ENCODE results near the gene BUB1. TPM values are rescaled to one million over a fixed set of nuclear protein-coding genes. Genes with fewer than 3 reads are reported as not detected.

BUB1 gene
- polyA plus RNA-seq, 1 donor from 2014 or later, result 2.4 TPM

DNA sequence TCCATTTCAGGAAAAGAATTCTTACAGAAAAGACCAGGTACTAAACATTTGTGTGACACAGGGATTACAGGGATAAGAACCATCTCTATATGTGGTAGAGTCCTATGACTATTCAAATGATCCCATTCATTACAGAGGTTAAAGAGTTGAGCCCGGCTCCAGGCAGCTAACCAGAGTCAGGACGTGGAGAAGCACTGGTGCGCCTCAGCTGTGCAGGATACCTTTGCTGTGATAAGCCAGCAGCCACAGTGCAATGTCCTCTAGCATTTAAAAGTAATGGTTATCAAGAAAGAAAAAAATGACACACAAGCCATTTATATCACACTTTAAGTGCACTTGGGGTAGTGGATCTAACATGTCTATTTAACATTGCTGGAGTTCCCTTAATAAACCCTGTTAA lies 17.3 kb downstream of the BUB1 start:
- H4K20me1 ChIP-seq (ENCODE audit: insufficient read depth), result no peaks in the 10 kb centered on the region
- H3K9me3 ChIP-seq (ENCODE audit: low read length), result no peaks in the 10 kb centered on the region
- H3K36me3 ChIP-seq (ENCODE audit: insufficient read depth, low read length), result no peaks in the 10 kb centered on the region
- no peaks in the 10 kb centered on the region for H3F3A ChIP-seq (ENCODE audit: insufficient read depth, low read length, poor library complexity, severe bottlenecking)
- H3K9me2 ChIP-seq (ENCODE audit: insufficient read depth, low read length), result no peaks in the 10 kb centered on the region
- H3K9ac ChIP-seq (ENCODE audit: low read length), result no peak overlapping the region
- H2AFZ ChIP-seq (ENCODE audit: low read depth, low read length), result no peak overlapping the region
- no peak for TF ChIP-seq POLR2AphosphoS5 (IDR thresholded peaks at IDR 0.05)
- TF ChIP-seq MXI1 (conservative IDR thresholded peaks at IDR 0.05; ENCODE audit: poor library complexity, severe bottlenecking), result no peak
- TF ChIP-seq, protein P1, sequence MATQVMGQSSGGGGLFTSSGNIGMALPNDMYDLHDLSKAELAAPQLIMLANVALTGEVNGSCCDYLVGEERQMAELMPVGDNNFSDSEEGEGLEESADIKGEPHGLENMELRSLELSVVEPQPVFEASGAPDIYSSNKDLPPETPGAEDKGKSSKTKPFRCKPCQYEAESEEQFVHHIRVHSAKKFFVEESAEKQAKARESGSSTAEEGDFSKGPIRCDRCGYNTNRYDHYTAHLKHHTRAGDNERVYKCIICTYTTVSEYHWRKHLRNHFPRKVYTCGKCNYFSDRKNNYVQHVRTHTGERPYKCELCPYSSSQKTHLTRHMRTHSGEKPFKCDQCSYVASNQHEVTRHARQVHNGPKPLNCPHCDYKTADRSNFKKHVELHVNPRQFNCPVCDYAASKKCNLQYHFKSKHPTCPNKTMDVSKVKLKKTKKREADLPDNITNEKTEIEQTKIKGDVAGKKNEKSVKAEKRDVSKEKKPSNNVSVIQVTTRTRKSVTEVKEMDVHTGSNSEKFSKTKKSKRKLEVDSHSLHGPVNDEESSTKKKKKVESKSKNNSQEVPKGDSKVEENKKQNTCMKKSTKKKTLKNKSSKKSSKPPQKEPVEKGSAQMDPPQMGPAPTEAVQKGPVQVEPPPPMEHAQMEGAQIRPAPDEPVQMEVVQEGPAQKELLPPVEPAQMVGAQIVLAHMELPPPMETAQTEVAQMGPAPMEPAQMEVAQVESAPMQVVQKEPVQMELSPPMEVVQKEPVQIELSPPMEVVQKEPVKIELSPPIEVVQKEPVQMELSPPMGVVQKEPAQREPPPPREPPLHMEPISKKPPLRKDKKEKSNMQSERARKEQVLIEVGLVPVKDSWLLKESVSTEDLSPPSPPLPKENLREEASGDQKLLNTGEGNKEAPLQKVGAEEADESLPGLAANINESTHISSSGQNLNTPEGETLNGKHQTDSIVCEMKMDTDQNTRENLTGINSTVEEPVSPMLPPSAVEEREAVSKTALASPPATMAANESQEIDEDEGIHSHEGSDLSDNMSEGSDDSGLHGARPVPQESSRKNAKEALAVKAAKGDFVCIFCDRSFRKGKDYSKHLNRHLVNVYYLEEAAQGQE (IDR thresholded peaks at IDR 0.05; ENCODE audit: borderline replicate concordance), result no peak
- TF ChIP-seq, protein P2, sequence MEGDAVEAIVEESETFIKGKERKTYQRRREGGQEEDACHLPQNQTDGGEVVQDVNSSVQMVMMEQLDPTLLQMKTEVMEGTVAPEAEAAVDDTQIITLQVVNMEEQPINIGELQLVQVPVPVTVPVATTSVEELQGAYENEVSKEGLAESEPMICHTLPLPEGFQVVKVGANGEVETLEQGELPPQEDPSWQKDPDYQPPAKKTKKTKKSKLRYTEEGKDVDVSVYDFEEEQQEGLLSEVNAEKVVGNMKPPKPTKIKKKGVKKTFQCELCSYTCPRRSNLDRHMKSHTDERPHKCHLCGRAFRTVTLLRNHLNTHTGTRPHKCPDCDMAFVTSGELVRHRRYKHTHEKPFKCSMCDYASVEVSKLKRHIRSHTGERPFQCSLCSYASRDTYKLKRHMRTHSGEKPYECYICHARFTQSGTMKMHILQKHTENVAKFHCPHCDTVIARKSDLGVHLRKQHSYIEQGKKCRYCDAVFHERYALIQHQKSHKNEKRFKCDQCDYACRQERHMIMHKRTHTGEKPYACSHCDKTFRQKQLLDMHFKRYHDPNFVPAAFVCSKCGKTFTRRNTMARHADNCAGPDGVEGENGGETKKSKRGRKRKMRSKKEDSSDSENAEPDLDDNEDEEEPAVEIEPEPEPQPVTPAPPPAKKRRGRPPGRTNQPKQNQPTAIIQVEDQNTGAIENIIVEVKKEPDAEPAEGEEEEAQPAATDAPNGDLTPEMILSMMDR (IDR thresholded peaks at IDR 0.05; ENCODE audit: poor library complexity, severe bottlenecking), result no peak
- TF ChIP-seq RAD21 (conservative IDR thresholded peaks at IDR 0.05), result no peak
- TF ChIP-seq SMC3 (conservative IDR thresholded peaks at IDR 0.05; ENCODE audit: poor library complexity), result no peak
- TF ChIP-seq EP300 (conservative IDR thresholded peaks at IDR 0.05; ENCODE audit: poor library complexity, severe bottlenecking), result no peak
- no peak for TF ChIP-seq EZH2 (IDR thresholded peaks at IDR 0.05; ENCODE audit: borderline replicate concordance, insufficient read depth, low read length, poor library complexity, severe bottlenecking)
- no peak for TF ChIP-seq TAF1 (IDR thresholded peaks at IDR 0.05; ENCODE audit: low read depth)
- H3K4me2 ChIP-seq (ENCODE audit: low read length), result no peak overlapping the region
- H3K4me3 ChIP-seq (ENCODE audit: low read length), result no peak overlapping the region
- H3K27me3 ChIP-seq (ENCODE audit: insufficient read depth, low read depth, low read length), result no peaks in the 10 kb centered on the region
- no peaks in the 10 kb centered on the region for H3K79me2 ChIP-seq (replicated peaks; ENCODE audit: insufficient read depth, low read length)
- no peak overlapping the region for H3K27ac ChIP-seq (ENCODE audit: low read length)

DNA sequence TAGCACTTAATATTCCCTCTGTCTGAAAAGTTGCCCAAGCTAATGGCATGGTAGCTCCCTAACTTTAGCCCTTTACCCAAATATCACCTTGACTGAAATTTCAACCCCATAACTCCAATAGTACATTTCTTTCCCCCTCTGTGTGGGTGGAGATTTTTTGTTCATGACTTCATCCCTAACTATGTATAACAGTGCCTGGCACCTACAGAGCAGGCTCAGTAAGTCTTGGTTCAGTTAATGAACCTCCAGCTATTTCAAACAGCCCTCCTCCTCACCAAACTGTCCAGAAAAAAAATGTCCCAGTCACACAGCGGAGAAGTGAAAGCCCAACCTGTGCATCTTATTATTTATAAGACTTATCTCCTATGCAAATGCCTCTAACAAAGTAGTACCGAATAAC lies 18.6 kb downstream of the BUB1 start:
- no peaks in the 10 kb centered on the region for H3F3A ChIP-seq (ENCODE audit: insufficient read depth, low read length, poor library complexity, severe bottlenecking)
- H4K20me1 ChIP-seq (ENCODE audit: insufficient read depth), result no peaks in the 10 kb centered on the region
- H3K27me3 ChIP-seq (ENCODE audit: insufficient read depth, low read depth, low read length), result no peaks in the 10 kb centered on the region
- H3K79me2 ChIP-seq (replicated peaks; ENCODE audit: insufficient read depth, low read length), result no peaks in the 10 kb centered on the region
- H3K9me3 ChIP-seq (ENCODE audit: low read length), result no peaks in the 10 kb centered on the region
- no peak overlapping the region for H3K27ac ChIP-seq (ENCODE audit: low read length)
- no peak overlapping the region for H2AFZ ChIP-seq (ENCODE audit: low read depth, low read length)
- no peak overlapping the region for H3K4me3 ChIP-seq (ENCODE audit: low read length)
- TF ChIP-seq, protein P2 (IDR thresholded peaks at IDR 0.05; ENCODE audit: poor library complexity, severe bottlenecking), result no peak
- no peak for TF ChIP-seq EZH2 (IDR thresholded peaks at IDR 0.05; ENCODE audit: borderline replicate concordance, insufficient read depth, low read length, poor library complexity, severe bottlenecking)
- no peak for TF ChIP-seq MXI1 (conservative IDR thresholded peaks at IDR 0.05; ENCODE audit: poor library complexity, severe bottlenecking)
- TF ChIP-seq, protein P1 (IDR thresholded peaks at IDR 0.05; ENCODE audit: borderline replicate concordance), result no peak
- no peak for TF ChIP-seq POLR2AphosphoS5 (IDR thresholded peaks at IDR 0.05)
- TF ChIP-seq RAD21 (conservative IDR thresholded peaks at IDR 0.05), result no peak
- TF ChIP-seq TAF1 (IDR thresholded peaks at IDR 0.05; ENCODE audit: low read depth), result no peak
- H3K4me2 ChIP-seq (ENCODE audit: low read length), result no peak overlapping the region
- no peaks in the 10 kb centered on the region for H3K9me2 ChIP-seq (ENCODE audit: insufficient read depth, low read length)
- H3K36me3 ChIP-seq (ENCODE audit: insufficient read depth, low read length), result no peaks in the 10 kb centered on the region
- no peak overlapping the region for H3K9ac ChIP-seq (ENCODE audit: low read length)
